Ishikawa (cell line): ENCODE results near the gene RUSC1.

Experiments used
- EP300 ChIP-seq: IDR thresholded peaks from 2 replicates; pipeline ENCODE4 v1.6.1; 2012; ENCODE audit warnings: borderline replicate concordance
- FOXM1 ChIP-seq: IDR thresholded peaks from 2 replicates; pipeline ENCODE4 v1.6.1; 2012; ENCODE audit warnings: low read depth, borderline replicate concordance

- TF ChIP-seq EP300 (no peak), FOXM1 (no peak)
Measured at GRCh38 chr1:155339515-155340097, 18.9 kb downstream of the RUSC1 start.
